Fibroblast of upper back skin (primary cell): ENCODE results near the gene ORAI2.
"Not testable (repeated sequence)": the region's sequence is repeated elsewhere in the genome, so short reads cannot be mapped to it uniquely, and the experiment has no call there.

Experiments used
- DNase-seq: peaks from one replicate; pipeline ENCODE4 v3.0.0-alpha.2; 2013

ORAI2 gene

GRCh38 chr7:102447311-102447710 lies 13.9 kb downstream of the ORAI2 start:
- DNase-seq = no peak

GRCh38 chr7:102449136-102449535 lies 15.8 kb downstream of the ORAI2 start:
- DNase-seq = no peak

DNA sequence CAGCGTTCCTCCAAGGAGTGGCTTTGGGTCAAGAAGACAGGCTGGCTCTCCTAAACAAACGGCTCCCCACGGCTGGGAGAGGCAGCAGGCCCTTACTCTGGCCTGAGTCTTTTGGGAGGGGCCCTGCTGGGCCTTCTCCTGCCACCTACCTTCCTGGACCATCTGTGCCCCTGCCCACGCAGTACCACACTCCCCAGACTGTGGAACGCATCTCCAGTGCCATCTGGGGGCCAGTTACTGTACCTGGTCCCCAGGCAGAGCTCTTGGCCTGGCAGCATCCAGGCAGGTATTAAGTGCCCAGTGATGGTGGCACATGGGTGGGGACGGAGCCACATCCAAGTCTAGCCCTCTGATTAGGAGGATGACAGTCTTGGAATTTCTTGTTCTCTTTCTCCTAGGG lies 16.9 kb downstream of the ORAI2 start:
- DNase-seq = no peak

DNA sequence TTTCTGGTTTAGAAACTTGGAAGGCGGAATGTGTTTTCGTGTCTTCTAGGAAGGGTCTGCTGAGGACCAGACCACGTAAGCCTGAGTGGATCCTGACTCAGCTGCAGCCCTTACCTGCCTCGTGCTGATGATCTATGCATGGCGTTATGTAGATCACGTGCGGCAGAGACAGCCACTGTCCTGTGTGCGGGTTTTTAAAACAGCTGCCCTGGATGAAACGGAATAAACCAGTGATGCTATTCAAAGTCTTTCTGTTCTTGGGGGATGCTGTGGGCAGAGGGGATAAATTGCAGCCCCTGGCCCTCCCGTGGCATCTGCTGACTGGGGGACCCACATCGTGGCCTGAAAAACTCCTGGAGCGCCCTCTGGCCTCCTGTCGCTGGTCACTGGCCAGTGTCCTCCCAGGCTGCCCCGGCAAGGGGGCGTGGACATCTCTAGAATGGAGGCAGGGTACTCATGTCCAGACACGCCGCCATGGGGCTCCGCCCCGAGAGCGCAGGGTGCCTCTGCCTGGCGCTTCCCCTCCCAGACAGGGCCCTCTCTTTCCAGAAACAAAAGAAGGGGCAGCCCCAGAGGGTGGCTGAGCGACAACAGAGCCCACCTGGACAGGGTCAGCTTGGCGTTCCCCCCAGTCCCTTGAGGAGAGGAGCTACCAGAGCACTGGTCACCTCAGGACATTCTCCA lies 18.1 kb downstream of the ORAI2 start:
- DNase-seq = no peak

DNA sequence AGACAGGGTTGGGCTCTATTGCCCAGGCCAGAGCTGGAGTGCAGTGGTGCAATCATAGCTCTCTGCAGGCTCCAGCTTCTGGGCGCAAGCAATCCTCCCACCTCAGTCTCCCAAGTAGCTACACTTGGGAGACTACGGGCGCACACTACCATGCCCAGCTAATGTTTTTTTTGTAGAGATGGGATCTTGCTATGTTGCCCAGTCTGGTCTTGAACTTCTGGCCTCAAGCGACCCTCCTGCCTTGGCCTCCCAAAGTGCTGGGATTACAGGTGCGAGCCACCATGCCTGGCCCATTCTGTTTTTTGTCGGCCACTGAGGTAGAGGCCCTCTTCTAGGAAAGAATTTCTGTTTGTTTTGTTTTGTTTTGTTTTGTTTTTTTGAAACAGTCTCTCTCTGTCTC lies 19.1 kb downstream of the ORAI2 start:
- DNase-seq = no peak

- DNase-seq = no peak
Measured at GRCh38 chr7:102453319-102453718, 19.9 kb downstream of the ORAI2 start.

- DNase-seq = no peak
Measured at GRCh38 chr7:102454468-102454867, 21.1 kb downstream of the ORAI2 start.

DNA sequence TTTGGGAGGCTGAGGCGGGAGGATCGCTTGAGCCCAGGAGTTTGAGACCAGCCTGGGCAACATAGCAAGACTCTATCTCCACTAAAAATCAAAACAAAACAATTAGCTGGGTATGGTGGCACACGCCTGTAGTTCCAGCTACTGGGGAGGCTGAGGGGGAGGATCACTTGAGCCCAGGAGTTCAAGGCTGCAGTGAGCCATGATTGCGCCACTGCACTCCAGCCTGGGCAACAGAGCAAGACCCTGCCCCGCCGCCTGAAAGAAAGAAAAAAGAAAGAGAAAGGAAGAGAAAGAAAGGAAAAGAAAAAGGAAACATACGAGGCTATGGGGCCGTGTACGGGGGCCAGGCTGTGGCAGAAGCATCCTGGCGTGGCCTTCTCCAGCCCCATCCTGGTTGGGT lies 21.6 kb downstream of the ORAI2 start:
- DNase-seq = not testable (repeated sequence)

- DNase-seq = no peak
Measured at GRCh38 chr7:102455596-102455995, 22.2 kb downstream of the ORAI2 start.

GRCh38 chr7:102456327-102456726 lies 23.0 kb downstream of the ORAI2 start:
- peak; percentile 44 for DNase-seq

- no peak for DNase-seq
Measured at GRCh38 chr7:102457352-102457924, 24.1 kb downstream of the ORAI2 start.

- no peak for DNase-seq
Measured at GRCh38 chr7:102459221-102459844, 26.0 kb downstream of the ORAI2 start.

GRCh38 chr7:102460467-102460866 lies 27.1 kb downstream of the ORAI2 start:
- DNase-seq = no peak

DNA sequence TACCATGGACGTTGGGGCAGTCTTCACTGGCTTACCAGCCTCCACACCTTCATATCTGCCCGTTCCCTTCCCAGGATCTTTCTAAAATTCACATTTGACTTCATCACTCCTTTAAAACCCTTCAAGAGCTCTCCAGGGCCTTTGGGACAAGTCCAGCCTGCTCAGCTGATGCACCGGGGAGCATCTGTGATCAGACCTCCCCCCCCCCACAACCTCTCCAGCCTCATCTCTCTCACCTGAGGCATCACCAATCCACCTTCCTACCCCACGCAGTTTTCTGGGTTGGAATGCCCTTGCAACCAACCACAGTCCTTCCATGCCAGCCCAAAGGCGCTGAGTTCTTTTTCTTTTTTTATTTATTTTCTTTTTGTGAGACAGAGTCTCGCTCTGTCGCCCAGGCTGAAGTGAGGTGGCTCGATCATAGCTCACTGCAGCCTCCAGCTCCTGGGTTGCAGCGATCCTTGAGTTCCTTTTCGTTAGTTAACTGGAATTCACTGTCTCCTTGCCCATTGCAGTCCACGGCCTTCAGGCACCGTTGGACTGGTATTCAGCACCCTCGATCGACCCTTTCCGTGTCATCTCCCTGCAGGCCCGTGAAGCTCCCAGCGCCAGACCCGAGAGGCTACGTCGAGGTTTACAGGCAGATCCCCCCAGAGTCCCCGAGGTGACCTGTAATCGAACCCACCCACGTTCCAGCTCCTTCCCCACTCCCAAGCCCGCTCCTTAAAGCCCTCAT lies 30.6 kb downstream of the ORAI2 start:
- no peak for DNase-seq

- DNase-seq = peak; percentile 90
Measured at GRCh38 chr7:102464577-102465280, 31.4 kb downstream of the ORAI2 start, which contains the start of the genes ALKBH4 and LRWD1. TSS of gene ALKBH4 (minus strand) at chr7:102464863. CDS start at chr7:102464836, 27 bp downstream. TSS of gene LRWD1 (plus strand) at chr7:102464984. CDS start at chr7:102465081, 97 bp downstream.

GRCh38 chr7:102466097-102466496 lies 32.7 kb downstream of the ORAI2 start:
- no peak for DNase-seq

GRCh38 chr7:102467581-102468477 lies 34.5 kb downstream of the ORAI2 start:
- no peak for DNase-seq

DNA sequence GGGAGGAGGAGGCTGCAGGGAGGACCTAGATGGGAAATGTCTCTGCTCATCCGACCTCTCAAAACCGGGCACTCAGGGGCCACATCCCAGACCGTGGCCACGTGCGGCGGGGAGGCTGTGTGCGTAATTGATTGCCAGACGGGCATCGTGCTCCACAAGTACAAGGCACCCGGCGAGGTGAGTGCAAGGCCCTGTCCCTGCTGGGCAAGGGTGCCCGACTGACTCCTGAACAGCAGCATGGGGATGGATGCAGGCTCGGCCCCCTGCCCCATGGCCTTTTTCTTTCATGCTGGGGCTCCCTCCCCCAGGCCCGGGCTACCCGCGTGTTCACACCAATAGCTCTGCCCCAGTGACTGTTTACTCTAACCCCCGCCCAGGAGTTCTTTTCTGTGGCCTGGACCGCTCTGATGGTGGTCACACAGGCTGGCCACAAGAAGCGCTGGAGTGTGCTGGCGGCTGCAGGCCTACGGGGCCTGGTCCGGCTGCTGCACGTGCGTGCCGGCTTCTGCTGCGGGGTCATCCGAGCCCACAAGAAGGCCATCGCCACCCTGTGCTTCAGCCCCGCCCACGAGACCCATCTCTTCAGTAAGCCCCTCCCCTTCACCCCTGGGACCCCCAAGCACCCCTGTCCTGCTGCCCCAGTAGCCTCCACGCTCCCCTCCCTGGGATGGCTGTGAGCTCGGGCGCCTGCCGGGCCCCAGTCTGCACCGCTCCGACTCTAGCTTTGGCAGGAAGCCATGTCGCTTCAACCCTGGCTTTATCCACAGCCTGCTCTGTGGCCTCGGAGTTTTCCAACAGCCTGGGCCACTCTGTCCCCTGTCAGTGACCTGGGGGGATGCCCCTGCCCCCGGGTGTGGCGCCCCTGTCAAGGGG lies 35.3 kb downstream of the ORAI2 start:
- DNase-seq = no peak

DNA sequence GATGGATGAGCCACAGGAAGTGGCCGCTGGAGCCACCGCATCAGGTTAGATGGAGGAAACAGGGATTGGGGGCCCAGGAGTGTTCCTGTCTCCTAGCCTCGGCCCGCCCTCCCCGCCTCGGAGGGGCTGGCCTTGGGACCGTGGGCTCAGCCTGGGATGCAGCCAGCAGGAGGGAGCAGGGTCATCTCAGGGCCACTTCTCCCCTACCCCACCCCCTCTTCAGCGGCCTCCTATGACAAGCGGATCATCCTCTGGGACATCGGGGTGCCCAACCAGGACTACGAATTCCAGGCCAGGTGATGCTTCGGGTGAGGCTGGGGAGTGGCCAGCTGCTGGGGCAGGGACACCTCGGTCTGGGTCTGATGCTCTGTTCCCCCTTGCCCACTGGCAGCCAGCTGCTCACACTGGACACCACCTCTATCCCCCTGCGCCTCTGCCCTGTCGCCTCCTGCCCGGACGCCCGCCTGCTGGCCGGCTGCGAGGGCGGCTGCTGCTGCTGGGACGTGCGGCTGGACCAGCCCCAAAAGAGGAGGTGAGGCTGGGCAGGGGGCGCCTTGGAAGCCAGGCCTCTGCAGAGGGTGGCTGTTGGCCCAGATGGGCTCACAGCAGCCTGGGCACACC lies 36.1 kb downstream of the ORAI2 start:
- no peak for DNase-seq
